Activated CD4-positive, alpha-beta memory T cell treated with anti-CD3 and anti-CD28 coated beads for 36 hours (primary cell): ENCODE measurements around the gene APOLD1. TPM values are rescaled to one million over a fixed set of nuclear protein-coding genes. Genes with fewer than 3 reads are reported as not detected.

ENCODE experiments used
- CTCF ChIA-PET: fragments of 350-600 bp; sonication (Branson Sonifier 250); formaldehyde crosslinking; loops from one replicate; lab custom pipeline; 2021; ENCODE audit warnings: antibody characterized with exemption, inconsistent platforms; lab: Charles Lee
- POLR2A ChIA-PET: fragments of 350-600 bp; sonication (Branson Sonifier 250); formaldehyde crosslinking; loops from one replicate; lab custom pipeline; 2021; ENCODE audit warnings: antibody characterized with exemption; lab: Charles Lee
- DNase-seq: peaks from one replicate; pipeline ENCODE4 v3.0.0-alpha.2; 2020
- H3K27ac Mint-ChIP-seq: one replicate; pipeline ENCODE4 v1.8.0; 2021; ENCODE audit warnings: mixed read lengths
- H3K27me3 Mint-ChIP-seq: one replicate; pipeline ENCODE4 v1.8.0; 2021; ENCODE audit warnings: mixed read lengths
- H3K36me3 Mint-ChIP-seq: one replicate; pipeline ENCODE4 v1.8.0; 2021; ENCODE audit warnings: mixed read lengths
- H3K4me1 Mint-ChIP-seq: one replicate; pipeline ENCODE4 v1.8.0; 2021; ENCODE audit warnings: low read depth, mixed read lengths
- H3K4me3 Mint-ChIP-seq: one replicate; pipeline ENCODE4 v1.8.0; 2021; ENCODE audit warnings: mild to moderate bottlenecking, mixed read lengths
- H3K9me3 Mint-ChIP-seq: one replicate; pipeline ENCODE4 v1.8.0; 2021; ENCODE audit warnings: mixed read lengths
- intact Hi-C: fragments of 100-400 bp; cut with micrococcal nuclease; formaldehyde crosslinking; loops from one replicate; pipeline ENCODE4 v1.15.1; 2023
- total RNA-seq, 2 experiments: library from RNA; stranded (reverse); gene quantifications; one replicate each; pipeline ENCODE4 v1.2.3, GENCODE V29; 2021

The APOLD1 gene
- total RNA-seq, 2 experiments from 2014 or later = 3.4 to 4.4 TPM

GRCh38 chr12:12757121-12757520, 28.3 kb upstream of the APOLD1 start:
- ChIA-PET POLR2A (no interaction called here), CTCF (no interaction called here)
- no peaks in the 10 kb centered on the region for H3K27me3 Mint-ChIP-seq
- no peaks in the 10 kb centered on the region for H3K4me1 Mint-ChIP-seq
- H3K27ac Mint-ChIP-seq = no peak overlapping the region
- H3K36me3 Mint-ChIP-seq = peaks cover 3% of the 10 kb centered on the region
- no peaks in the 10 kb centered on the region for H3K9me3 Mint-ChIP-seq
- H3K4me3 Mint-ChIP-seq = no peak overlapping the region
- intact Hi-C loops = no loop called here
- DNase-seq = no peak

- no peaks in the 10 kb centered on the region for H3K9me3 Mint-ChIP-seq
- CTCF ChIA-PET = no interaction called here
Measured at GRCh38 chr12:12759234-12759915, 26.1 kb upstream of the APOLD1 start.

GRCh38 chr12:12764824-12765223, 20.6 kb upstream of the APOLD1 start:
- CTCF ChIA-PET = no interaction called here
- no peak for DNase-seq
- Mint-ChIP-seq H3K4me1 (no peaks in the 10 kb centered on the region), H3K27ac (no peak overlapping the region), H3K9me3 (peaks cover 8% of the 10 kb centered on the region), H3K27me3 (no peaks in the 10 kb centered on the region), H3K4me3 (no peak overlapping the region), H3K36me3 (peaks cover 2% of the 10 kb centered on the region)
- POLR2A ChIA-PET = no interaction called here
- intact Hi-C loops = no loop called here

More at GRCh38 chr12:12759234-12759915, 26.1 kb upstream of the APOLD1 start:
- Mint-ChIP-seq H3K27ac (no peak overlapping the region), H3K36me3 (peaks cover 2% of the 10 kb centered on the region), H3K4me1 (no peaks in the 10 kb centered on the region), H3K27me3 (no peaks in the 10 kb centered on the region), H3K4me3 (no peak overlapping the region)
- intact Hi-C loops = no loop called here
- POLR2A ChIA-PET = no interaction called here
- DNase-seq = no peak

- H3K36me3 Mint-ChIP-seq = no peaks in the 10 kb centered on the region
- H3K27ac Mint-ChIP-seq = no peak overlapping the region
- intact Hi-C loops = no loop called here
- H3K4me3 Mint-ChIP-seq = no peak overlapping the region
- ChIA-PET POLR2A (interaction anchor here (0.7 kb wide), 1 partner anchor 491 kb away, joined by 4 read pairs; no protein-coding TSS in a partner anchor), CTCF (no interaction called here)
- no peaks in the 10 kb centered on the region for H3K4me1 Mint-ChIP-seq
- DNase-seq = no peak
- H3K27me3 Mint-ChIP-seq = no peaks in the 10 kb centered on the region
- peaks cover 14% of the 10 kb centered on the region for H3K9me3 Mint-ChIP-seq
Measured at GRCh38 chr12:12770262-12770661, 15.2 kb upstream of the APOLD1 start.

- intact Hi-C loops = no loop called here
- no peaks in the 10 kb centered on the region for H3K4me1 Mint-ChIP-seq
- POLR2A ChIA-PET = no interaction called here
- peaks cover 6% of the 10 kb centered on the region for H3K9me3 Mint-ChIP-seq
- no peaks in the 10 kb centered on the region for H3K27me3 Mint-ChIP-seq
- no peak for DNase-seq
- CTCF ChIA-PET = interaction anchor here (0.9 kb wide), 1 partner anchor 38 kb away, joined by 3 read pairs; no protein-coding TSS in a partner anchor
- H3K27ac Mint-ChIP-seq = no peak overlapping the region
- H3K36me3 Mint-ChIP-seq = no peaks in the 10 kb centered on the region
- H3K4me3 Mint-ChIP-seq = no peak overlapping the region
Measured at GRCh38 chr12:12774791-12775190, 10.7 kb upstream of the APOLD1 start.

GRCh38 chr12:12776261-12776660, 9.2 kb upstream of the APOLD1 start:
- ChIA-PET POLR2A (no interaction called here), CTCF (interaction anchor here (0.7 kb wide), 1 partner anchor 12 kb away, joined by 4 read pairs; no protein-coding TSS in a partner anchor)
- intact Hi-C loops = no loop called here
- Mint-ChIP-seq H3K36me3 (no peaks in the 10 kb centered on the region), H3K4me1 (no peaks in the 10 kb centered on the region), H3K9me3 (peaks cover 4% of the 10 kb centered on the region), H3K27ac (no peak overlapping the region), H3K27me3 (no peaks in the 10 kb centered on the region), H3K4me3 (no peak overlapping the region)
- no peak for DNase-seq

GRCh38 chr12:12777092-12777491, 8.4 kb upstream of the APOLD1 start:
- Mint-ChIP-seq H3K9me3 (peaks cover 3% of the 10 kb centered on the region), H3K27me3 (no peaks in the 10 kb centered on the region), H3K36me3 (no peaks in the 10 kb centered on the region), H3K4me1 (no peaks in the 10 kb centered on the region), H3K4me3 (no peak overlapping the region), H3K27ac (no peak overlapping the region)
- ChIA-PET CTCF (no interaction called here), POLR2A (no interaction called here)
- no peak for DNase-seq
- intact Hi-C loops = no loop called here

- Mint-ChIP-seq H3K9me3 (no peaks in the 10 kb centered on the region), H3K36me3 (no peaks in the 10 kb centered on the region), H3K4me3 (no peak overlapping the region), H3K27ac (no peak overlapping the region), H3K4me1 (no peaks in the 10 kb centered on the region), H3K27me3 (no peaks in the 10 kb centered on the region)
- DNase-seq = no peak
- intact Hi-C loops = no loop called here
- ChIA-PET CTCF (no interaction called here), POLR2A (no interaction called here)
Measured at GRCh38 chr12:12779007-12779406, 6.5 kb upstream of the APOLD1 start.

- ChIA-PET CTCF (no interaction called here), POLR2A (no interaction called here)
- H3K27ac Mint-ChIP-seq = no peak overlapping the region
- H3K27me3 Mint-ChIP-seq = no peaks in the 10 kb centered on the region
- H3K4me1 Mint-ChIP-seq = peaks cover under 1% of the 10 kb centered on the region
- intact Hi-C loops = no loop called here
- H3K36me3 Mint-ChIP-seq = no peaks in the 10 kb centered on the region
- no peaks in the 10 kb centered on the region for H3K9me3 Mint-ChIP-seq
- DNase-seq = no peak
- no peak overlapping the region for H3K4me3 Mint-ChIP-seq
Measured at GRCh38 chr12:12779529-12779928, 5.9 kb upstream of the APOLD1 start.

GRCh38 chr12:12784116-12784515, 1.3 kb upstream of the APOLD1 start:
- POLR2A ChIA-PET = no interaction called here
- intact Hi-C loops = no loop called here
- DNase-seq = no peak
- H3K4me3 Mint-ChIP-seq = no peak overlapping the region
- H3K27me3 Mint-ChIP-seq = no peaks in the 10 kb centered on the region
- CTCF ChIA-PET = interaction anchor here (0.7 to 2.0 kb wide), 2 partner anchors 47 to 472 kb away, joined by 3 to 6 read pairs; no protein-coding TSS in a partner anchor
- peaks cover 36% of the 10 kb centered on the region for H3K4me1 Mint-ChIP-seq
- no peaks in the 10 kb centered on the region for H3K9me3 Mint-ChIP-seq
- no peaks in the 10 kb centered on the region for H3K36me3 Mint-ChIP-seq
- H3K27ac Mint-ChIP-seq = no peak overlapping the region

- H3K27me3 Mint-ChIP-seq = no peaks in the 10 kb centered on the region
- H3K4me3 Mint-ChIP-seq = peak overlapping the region; percentile 70
- H3K4me1 Mint-ChIP-seq = peaks cover 36% of the 10 kb centered on the region
- CTCF ChIA-PET = interaction anchor here (0.9 to 5.1 kb wide), 9 partner anchors 18 to 422 kb away, joined by 3 to 72 read pairs (median 26); partner anchors contain the start of gene DDX47
- no peak for DNase-seq
- H3K9me3 Mint-ChIP-seq = no peaks in the 10 kb centered on the region
- H3K36me3 Mint-ChIP-seq = no peaks in the 10 kb centered on the region
- POLR2A ChIA-PET = interaction anchor here (1.2 to 1.6 kb wide), 3 partner anchors 50 to 305 kb away, joined by 5 to 10 read pairs (median 5); no protein-coding TSS in a partner anchor
- intact Hi-C loops = loop anchor here (2.0 to 5.0 kb wide), 3 partner anchors 59 to 316 kb away; partner anchors contain the start of genes GSG1 and HEBP1
- peak overlapping the region; percentile 38 for H3K27ac Mint-ChIP-seq
Measured at GRCh38 chr12:12786351-12786705, 869 bp downstream of the APOLD1 start.

GRCh38 chr12:12786706-12787601, 1.5 kb downstream of the APOLD1 start:
- DNase-seq = peak; percentile 80
- Mint-ChIP-seq H3K27me3 (no peaks in the 10 kb centered on the region), H3K36me3 (no peaks in the 10 kb centered on the region), H3K4me1 (peaks cover 36% of the 10 kb centered on the region), H3K27ac (peak overlapping the region; percentile 80), H3K9me3 (no peaks in the 10 kb centered on the region), H3K4me3 (peak overlapping the region; percentile 83)
- ChIA-PET CTCF (interaction anchor here (0.8 to 5.1 kb wide), 16 partner anchors 11 to 424 kb away, joined by 3 to 72 read pairs (median 6); partner anchors contain the start of gene DDX47), POLR2A (interaction anchor here (0.7 to 1.7 kb wide), 10 partner anchors 20 to 777 kb away, joined by 3 to 10 read pairs (median 3); partner anchors contain the start of genes BORCS5 and DDX47)
- intact Hi-C loops = loop anchor here (2.0 to 5.0 kb wide), 3 partner anchors 60 to 315 kb away; partner anchors contain the start of genes GSG1 and HEBP1
